Right cardiac atrium (tissue), 5 donors: ENCODE results near the gene CATSPERD. TPM values are rescaled to one million over a fixed set of nuclear protein-coding genes. Genes with fewer than 3 reads are reported as not detected.
A peak's percentile ranks its signal among the peaks of the same experiment; 100 is the strongest.
"Not testable (repeated sequence)": the region's sequence is repeated elsewhere in the genome, so short reads cannot be mapped to it uniquely, and the experiment has no call there.

ENCODE experiments used
- ATAC-seq, 2 donors: fragments of 200-7000 bp; cut with Tn5 transposase; one replicate each; pipeline versions ENCODE4 v1.8.0 to v1.9.1; 2020; ENCODE audit warnings: moderate library complexity in 2 of 2, mild to moderate bottlenecking in 1 of 2
- DNase-seq, 3 donors: peaks; one replicate each; pipeline ENCODE4 v3.0.0-alpha.2; 2020
- H3K27ac ChIP-seq: one replicate; pipeline ENCODE4 v1.5.1; 2013; ENCODE audit warnings: mild to moderate bottlenecking, low read length, control low read depth, moderate library complexity
- H3K27me3 ChIP-seq: one replicate; pipeline ENCODE4 v1.6.1; 2013; ENCODE audit not compliant: control insufficient read depth, insufficient read depth
- H3K4me1 ChIP-seq: one replicate; pipeline ENCODE4 v1.6.1; 2013; ENCODE audit warnings: low read length; ENCODE audit not compliant: control insufficient read depth, insufficient read depth
- H3K4me3 ChIP-seq: one replicate; pipeline ENCODE4 v1.5.1; 2013; ENCODE audit warnings: low read length, control low read depth
- H3K9me3 ChIP-seq: one replicate; pipeline ENCODE4 v1.6.1; 2013; ENCODE audit warnings: low read length; ENCODE audit not compliant: control insufficient read depth
- WGBS: extraction: QIAGEN DNeasy Blood & Tissue Kit; methylation state at CpG from one replicate; pipeline ENCODE4 v1.1.7; 2013; 5-methylcytosine and 5-hydroxymethylcytosine counted together
- intact Hi-C, 4 donors: fragments of 100-400 bp; cut with DNase I; formaldehyde crosslinking; loops; one replicate each; pipeline versions ENCODE4 v1.11.0 to v1.14.0; 2022 to 2023
- polyA plus RNA-seq: library from polyadenylated mRNA; stranded (reverse); fragments of 200-250 nt; gene quantifications from one replicate; pipeline ENCODE4 v1.2.3, GENCODE V29; 2013
- total RNA-seq, 4 donors: library from RNA; stranded (reverse); fragmentation: NEBNext Ultra II Directional; extraction: Animal tissue kit (Norgen Biotek cat#: 25700); gene quantifications; one replicate each; pipeline ENCODE4 v1.2.1, GENCODE V29; 2021
- donor health status: healthy with polysubstance abuse.
- donor health status: DM: no; HTN: yes; CAD: no.
- donor health status: DM: no; HTN: no; CAD: no.
- donor health status: DM: no; HTN: yes; CAD: no; lungs with severe emphysema.
- donor health status: DM: yes; HTN: yes; CAD: no.

Gene CATSPERD
- total and polyA plus RNA-seq, 5 donors = not detected

GRCh38 chr19:5719274-5719960 lies 1.0 kb upstream of the CATSPERD start:
- no peaks in the 10 kb centered on the region for H3K9me3 ChIP-seq
- peak overlapping the region; percentile 63 for H3K27ac ChIP-seq
- H3K4me1 ChIP-seq = peaks cover 7% of the 10 kb centered on the region
- H3K27me3 ChIP-seq = no peaks in the 10 kb centered on the region
- ATAC-seq = no peak
- H3K4me3 ChIP-seq = peak overlapping the region; percentile 75
- under 1% methylated on average over 58 of the region's 58 CpGs for WGBS
- intact Hi-C loops = no loop called here
- DNase-seq = peak in 1 of 3 donors; percentile 71

GRCh38 chr19:5727453-5728050 lies 7.1 kb downstream of the CATSPERD start:
- no peak for DNase-seq
- intact Hi-C loops = no loop called here
- 96% methylated on average over 4 of the region's 4 CpGs for WGBS
- H3K9me3 ChIP-seq = no peaks in the 10 kb centered on the region
- ATAC-seq = no peak
- no peaks in the 10 kb centered on the region for H3K27me3 ChIP-seq
- H3K27ac ChIP-seq = no peak overlapping the region
- H3K4me3 ChIP-seq = no peak overlapping the region
- H3K4me1 ChIP-seq = no peaks in the 10 kb centered on the region

GRCh38 chr19:5733172-5733571 lies 12.7 kb downstream of the CATSPERD start:
- H3K9me3 ChIP-seq, H3K4me1 ChIP-seq, intact Hi-C loops, DNase-seq, H3K27me3 ChIP-seq, H3K27ac ChIP-seq, H3K4me3 ChIP-seq, ATAC-seq: not testable (repeated sequence)
- 81% methylated on average over 2 of the region's 2 CpGs for WGBS

GRCh38 chr19:5738423-5738822 lies 18.0 kb downstream of the CATSPERD start:
- WGBS = 78% methylated on average over 8 of the region's 8 CpGs
- ATAC-seq = no peak

GRCh38 chr19:5742051-5742450 lies 21.6 kb downstream of the CATSPERD start:
- WGBS = 86% methylated on average over 19 of the region's 19 CpGs
- ATAC-seq (no peak), DNase-seq (no peak)
- Histone ChIP-seq H3K27me3 (no peaks in the 10 kb centered on the region), H3K9me3 (no peaks in the 10 kb centered on the region), H3K4me1 (no peaks in the 10 kb centered on the region), H3K27ac (no peak overlapping the region), H3K4me3 (no peak overlapping the region)
- intact Hi-C loops = no loop called here

More at GRCh38 chr19:5738423-5738822, 18.0 kb downstream of the CATSPERD start:
- Histone ChIP-seq H3K27me3 (no peaks in the 10 kb centered on the region), H3K4me3 (no peak overlapping the region), H3K4me1 (no peaks in the 10 kb centered on the region), H3K27ac (no peak overlapping the region), H3K9me3 (no peaks in the 10 kb centered on the region)
- intact Hi-C loops = no loop called here
- no peak for DNase-seq

- no peaks in the 10 kb centered on the region for H3K27me3 ChIP-seq
- H3K9me3 ChIP-seq = no peaks in the 10 kb centered on the region
- no peak overlapping the region for H3K27ac ChIP-seq
- DNase-seq = no peak
- no peaks in the 10 kb centered on the region for H3K4me1 ChIP-seq
- ATAC-seq = no peak
- intact Hi-C loops = no loop called here
- no peak overlapping the region for H3K4me3 ChIP-seq
Observed at GRCh38 chr19:5743630-5744029, 23.2 kb downstream of the CATSPERD start.

- H3K4me3 ChIP-seq, H3K27ac ChIP-seq, DNase-seq, H3K4me1 ChIP-seq, H3K27me3 ChIP-seq, ATAC-seq, H3K9me3 ChIP-seq, intact Hi-C loops: not testable (repeated sequence)
- 77% methylated on average over 10 of the region's 10 CpGs for WGBS
Observed at GRCh38 chr19:5744999-5745398, 24.6 kb downstream of the CATSPERD start.

- ATAC-seq, intact Hi-C loops: not testable (repeated sequence)
Observed at GRCh38 chr19:5748920-5749319, 28.5 kb downstream of the CATSPERD start.

GRCh38 chr19:5749505-5749904 lies 29.1 kb downstream of the CATSPERD start:
- Histone ChIP-seq H3K4me3 (no peak overlapping the region), H3K27ac (no peak overlapping the region), H3K27me3 (no peaks in the 10 kb centered on the region), H3K9me3 (no peaks in the 10 kb centered on the region), H3K4me1 (no peaks in the 10 kb centered on the region)
- ATAC-seq (no peak), DNase-seq (no peak)
- WGBS = 85% methylated on average over 5 of the region's 5 CpGs
- intact Hi-C loops = no loop called here

More at GRCh38 chr19:5748920-5749319, 28.5 kb downstream of the CATSPERD start:
- not testable (repeated sequence) for H3K4me3 ChIP-seq, H3K4me1 ChIP-seq, H3K27me3 ChIP-seq, H3K27ac ChIP-seq, DNase-seq, H3K9me3 ChIP-seq
- 37% methylated on average over 6 of the region's 6 CpGs for WGBS

- no peak for DNase-seq
- Histone ChIP-seq H3K4me1 (no peaks in the 10 kb centered on the region), H3K27me3 (no peaks in the 10 kb centered on the region), H3K4me3 (no peak overlapping the region), H3K27ac (no peak overlapping the region), H3K9me3 (no peaks in the 10 kb centered on the region)
- intact Hi-C loops = no loop called here
- no peak for ATAC-seq
- 81% methylated on average over 7 of the region's 7 CpGs for WGBS
Observed at GRCh38 chr19:5751709-5752108, 31.3 kb downstream of the CATSPERD start.

GRCh38 chr19:5753743-5754142 lies 33.3 kb downstream of the CATSPERD start:
- WGBS = 72% methylated on average over 6 of the region's 6 CpGs
- no peak for DNase-seq
- Histone ChIP-seq H3K27ac (no peak overlapping the region), H3K27me3 (no peaks in the 10 kb centered on the region), H3K4me1 (no peaks in the 10 kb centered on the region), H3K4me3 (no peak overlapping the region), H3K9me3 (no peaks in the 10 kb centered on the region)
- intact Hi-C loops = no loop called here
- ATAC-seq = no peak
